GM19463 (cell line): ENCODE data around the gene DNAJC27.

ENCODE experiments used
- ATAC-seq: cut with Tn5 transposase; IDR thresholded peaks from one replicate; pipeline ENCODE4 v1.9.1; 2021; ENCODE audit warnings: mild to moderate bottlenecking, moderate library complexity; ENCODE audit not compliant: unreplicated experiment

Gene DNAJC27

GRCh38 chr2:24926602-24927252, 45.0 kb downstream of the DNAJC27 start:
- ATAC-seq = no peak

GRCh38 chr2:24926220-24926601, 45.5 kb downstream of the DNAJC27 start:
- no peak for ATAC-seq

DNA sequence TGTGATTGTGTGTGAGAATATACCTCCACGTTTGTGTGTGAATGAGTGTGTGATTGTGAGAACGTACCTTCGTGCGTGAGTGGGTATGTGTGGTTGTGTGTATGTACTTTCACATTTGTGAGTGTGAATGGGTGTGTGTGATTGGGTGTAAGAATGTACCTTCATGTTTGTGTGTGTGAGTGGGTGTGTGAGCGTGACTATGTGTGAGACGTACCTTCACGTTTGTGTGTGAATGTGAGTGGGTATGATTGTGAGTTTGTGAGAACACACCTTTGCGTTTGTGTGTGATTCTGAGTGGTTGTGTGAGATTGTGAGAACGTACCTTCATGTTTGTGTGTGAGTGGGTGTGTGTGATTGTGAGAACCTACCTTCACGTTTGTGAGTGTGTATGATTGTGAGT, 45.9 kb downstream of the DNAJC27 start:
- no peak for ATAC-seq

GRCh38 chr2:24924732-24925131, 47.0 kb downstream of the DNAJC27 start:
- ATAC-seq = no peak

GRCh38 chr2:24924266-24924665, 47.5 kb downstream of the DNAJC27 start:
- no peak for ATAC-seq

- no peak for ATAC-seq
Measured at GRCh38 chr2:24923106-24923505, 48.6 kb downstream of the DNAJC27 start.

DNA sequence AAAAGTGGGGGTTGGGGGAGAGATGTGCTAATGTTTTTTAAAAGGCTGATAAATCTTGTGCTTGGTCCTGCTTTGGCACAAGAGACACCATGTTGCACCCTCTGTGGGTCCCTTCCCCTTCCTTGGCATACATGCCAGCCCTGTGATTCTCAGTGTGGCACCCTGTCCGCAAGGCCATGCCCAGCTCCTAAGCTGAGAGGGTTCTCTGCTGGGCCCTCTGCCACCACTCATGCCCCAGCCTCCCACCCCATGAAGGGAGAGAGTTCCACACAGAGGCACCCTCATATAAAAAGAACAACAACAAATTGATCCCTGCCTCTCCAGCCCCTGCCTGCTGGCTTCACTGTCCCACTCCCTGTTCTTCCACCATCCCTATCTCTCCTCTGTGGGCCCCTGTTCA, 49.2 kb downstream of the DNAJC27 start:
- ATAC-seq = no peak

DNA sequence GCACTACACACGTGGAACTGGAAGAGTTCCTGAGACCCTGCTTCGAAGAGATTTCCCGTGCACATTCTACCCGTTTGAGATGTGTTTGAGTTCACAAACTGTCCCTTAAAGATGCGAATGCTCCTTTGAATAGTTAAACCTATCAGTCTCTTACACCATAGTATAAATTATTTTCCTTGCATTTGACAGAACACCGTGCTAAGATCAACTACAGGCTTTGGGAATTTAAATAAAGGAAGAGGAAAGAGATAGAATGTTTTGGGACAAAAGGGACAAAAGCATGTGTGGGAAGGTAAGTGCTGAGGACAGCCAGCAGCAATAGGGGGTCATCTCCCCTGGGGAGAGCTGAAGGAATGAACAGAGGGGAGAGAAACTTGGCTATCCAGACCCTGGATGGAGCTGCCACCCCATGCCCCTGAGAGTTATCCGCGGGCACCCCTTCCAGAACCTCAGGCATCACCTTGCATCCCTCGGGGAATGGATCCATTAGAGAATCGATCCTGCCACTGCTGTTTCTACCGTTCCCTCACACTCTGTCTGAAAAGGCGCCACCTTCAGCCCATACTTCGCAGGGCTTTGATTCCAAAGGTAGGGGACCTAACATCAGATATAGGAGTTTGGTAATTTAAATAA, 50.8 kb downstream of the DNAJC27 start:
- ATAC-seq = no peak

- peak; percentile 54 for ATAC-seq
Measured at GRCh38 chr2:24920098-24920808, 51.5 kb downstream of the DNAJC27 start, which contains the start of gene ADCY3. ADCY3 (minus strand) TSS chr2:24920237; CDS start chr2:24918987, 1,250 bp downstream.

- ATAC-seq = peak; percentile 15
Measured at GRCh38 chr2:24919506-24920097, 52.2 kb downstream of the DNAJC27 start.

DNA sequence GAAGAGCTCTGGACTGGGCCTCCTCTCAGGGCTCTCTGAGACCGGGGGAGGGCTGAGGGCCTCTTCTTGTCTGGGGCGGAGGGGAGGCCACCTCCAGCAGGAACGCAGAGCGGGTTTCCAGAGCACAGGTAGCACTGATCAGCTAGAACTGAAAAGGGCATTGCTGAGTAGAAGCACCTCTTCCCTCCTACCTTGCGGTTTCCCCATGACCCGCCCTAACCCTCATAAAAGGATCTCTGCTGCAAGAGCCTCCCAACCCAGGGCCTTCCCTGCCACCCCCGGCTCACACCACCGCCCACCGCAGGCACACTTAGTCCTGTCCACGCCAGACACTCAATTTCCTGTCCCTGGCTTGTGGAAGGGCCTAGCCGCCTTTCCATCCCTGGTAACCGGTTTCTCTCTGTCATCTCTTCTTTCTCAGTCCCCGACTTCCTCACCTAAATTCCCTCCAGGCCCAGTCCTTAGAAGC, 52.7 kb downstream of the DNAJC27 start:
- ATAC-seq = no peak

GRCh38 chr2:24918326-24919036, 53.3 kb downstream of the DNAJC27 start:
- ATAC-seq = no peak

DNA sequence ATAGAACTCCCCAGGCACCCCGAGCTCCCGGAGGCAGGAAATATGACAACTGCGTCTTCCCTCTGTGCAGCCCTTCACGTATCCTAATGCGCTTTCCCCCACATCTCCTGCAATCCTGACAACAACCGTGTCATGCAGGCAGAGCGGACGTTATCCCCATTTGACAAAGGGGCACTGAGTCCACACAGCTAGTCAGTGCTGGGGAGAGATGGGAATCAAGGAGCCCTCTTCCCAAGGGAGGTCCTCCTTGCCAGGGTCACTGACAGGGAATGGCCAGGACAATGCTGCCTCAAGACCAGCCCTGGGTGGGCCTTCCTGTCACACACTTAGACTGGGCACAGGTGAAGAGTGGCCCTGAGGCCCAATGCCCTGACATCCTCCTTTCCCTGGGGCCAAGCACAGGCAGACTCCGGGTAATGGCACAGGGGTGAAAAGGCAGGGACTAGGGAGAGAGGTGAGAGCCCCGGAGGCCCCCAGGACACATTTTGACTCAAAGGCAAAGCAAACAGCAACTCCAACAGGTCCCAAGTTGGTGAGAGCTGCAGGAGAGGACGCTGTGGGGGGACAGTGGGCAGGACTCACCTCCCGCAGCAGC, 53.9 kb downstream of the DNAJC27 start:
- no peak for ATAC-seq

DNA sequence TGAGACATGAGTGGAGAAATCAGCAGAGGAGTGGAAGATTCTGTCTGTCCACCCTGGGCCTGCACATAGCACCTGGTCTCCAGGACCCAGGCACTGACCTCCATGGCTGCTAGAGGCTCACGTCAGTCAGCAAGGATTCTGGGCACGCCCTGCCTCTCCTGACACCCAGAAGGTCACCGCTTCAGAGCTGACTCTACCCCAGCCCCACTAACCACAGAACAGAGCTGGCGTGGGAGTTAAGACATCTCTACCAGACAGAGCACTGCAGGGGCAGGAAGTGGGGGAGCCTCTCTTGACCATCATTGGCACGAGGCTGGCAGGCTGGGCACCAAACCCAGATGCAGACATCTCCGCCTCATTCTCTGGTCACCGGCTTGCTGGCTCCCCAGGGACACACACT, 54.7 kb downstream of the DNAJC27 start:
- ATAC-seq = peak; percentile 50

- no peak for ATAC-seq
Measured at GRCh38 chr2:24915796-24916195, 56.0 kb downstream of the DNAJC27 start.

- ATAC-seq = no peak
Measured at GRCh38 chr2:24915175-24915574, 56.6 kb downstream of the DNAJC27 start.

DNA sequence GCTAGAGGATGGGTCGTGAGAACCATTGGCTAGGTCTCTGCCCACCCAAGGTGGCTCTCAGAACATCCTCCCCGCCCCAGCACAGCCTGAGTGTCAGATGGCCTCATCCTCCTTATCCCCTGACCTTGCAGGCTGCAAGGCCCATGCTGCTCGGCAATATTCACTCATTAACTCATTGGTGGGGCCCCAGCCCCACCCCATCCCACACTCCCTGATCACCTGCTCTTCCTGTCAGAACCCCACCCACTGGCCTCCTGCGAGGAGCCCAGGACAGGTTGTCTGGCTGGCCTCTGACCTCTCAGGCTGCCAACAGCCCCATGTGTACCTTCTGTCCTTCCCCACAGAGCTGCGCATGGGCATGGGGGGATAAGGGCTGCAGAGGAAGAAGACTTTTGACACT, 57.0 kb downstream of the DNAJC27 start:
- ATAC-seq = no peak

GRCh38 chr2:24913911-24914310, 57.8 kb downstream of the DNAJC27 start:
- ATAC-seq = no peak

- no peak for ATAC-seq
Measured at GRCh38 chr2:24912986-24913385, 58.8 kb downstream of the DNAJC27 start.

- ATAC-seq = no peak
Measured at GRCh38 chr2:24912523-24912922, 59.2 kb downstream of the DNAJC27 start.

DNA sequence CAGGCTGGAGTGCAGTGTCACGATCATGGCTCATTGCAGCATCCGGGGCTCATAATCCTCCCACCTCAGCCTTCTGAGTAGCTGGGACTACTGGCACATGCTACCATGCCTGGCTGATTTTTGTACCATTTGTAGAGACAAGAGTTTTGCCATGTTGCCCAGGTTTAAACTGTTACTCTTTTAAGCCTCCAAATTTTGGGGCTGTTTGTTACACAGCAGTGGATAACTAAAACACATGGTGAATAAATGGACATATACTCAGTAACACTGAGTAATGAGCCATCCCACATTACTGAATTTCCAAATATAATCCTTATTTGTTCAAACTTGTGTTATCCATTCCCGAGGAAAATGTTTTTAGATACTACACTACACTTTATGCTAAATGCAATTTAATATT, 61.5 kb downstream of the DNAJC27 start:
- no peak for ATAC-seq
